Testis (tissue), 3 donors: Measurements from ENCODE around the gene COL23A1. TPM values are rescaled to one million over a fixed set of nuclear protein-coding genes. Genes with fewer than 3 reads are reported as not detected.
"Not testable (repeated sequence)": the region's sequence is repeated elsewhere in the genome, so short reads cannot be mapped to it uniquely, and the experiment has no call there.

ENCODE experiments used
- DNase-seq: peaks from one replicate; pipeline ENCODE4 v3.0.0-alpha.2; 2019
- H3K27ac ChIP-seq, 2 donors: fragments of 200-600 bp; sonication (generic); one replicate each; pipeline ENCODE4 v1.5.1; 2019
- H3K27me3 ChIP-seq: fragments of 200-600 bp; sonication (generic); one replicate; pipeline ENCODE4 v1.5.1; 2019
- H3K36me3 ChIP-seq: fragments of 200-600 bp; sonication (generic); one replicate; pipeline ENCODE4 v1.5.1; 2017; ENCODE audit warnings: low read depth; ENCODE audit errors: missing control alignments
- H3K4me1 ChIP-seq: fragments of 200-600 bp; sonication (generic); one replicate; pipeline ENCODE4 v1.5.1; 2019
- H3K4me3 ChIP-seq, 2 donors: fragments of 200-600 bp; sonication (generic); one replicate each; pipeline ENCODE4 v1.5.1; 2017 to 2019
- H3K9me3 ChIP-seq: fragments of 200-600 bp; sonication (generic); one replicate; pipeline ENCODE4 v1.5.1; 2017
- CTCF ChIP-seq, 3 experiments: fragments of 450-650 bp in 2 of 3; fragments of 200-600 bp in 1 of 3; sonication (generic) in 1 of 3; IDR thresholded peaks; one replicate each; pipeline ENCODE4 v1.5.1; 2016 to 2019; ENCODE audit warnings: antibody characterized with exemption in 3 of 3, mild to moderate bottlenecking in 2 of 3, moderate library complexity in 1 of 3
- POLR2A ChIP-seq: fragments of 450-650 bp; IDR thresholded peaks from one replicate; pipeline ENCODE4 v1.6.1; 2017; ENCODE audit warnings: antibody characterized with exemption, mild to moderate bottlenecking, moderate library complexity
- WGBS, 2 donors: methylation state at CpG; one replicate each; pipeline ENCODE4 v1.1.5; 2018; 5-methylcytosine and 5-hydroxymethylcytosine counted together
- intact Hi-C: fragments of 100-400 bp; cut with DNase I; formaldehyde crosslinking; loops from one replicate; pipeline ENCODE4 v1.15.1; 2023; ENCODE audit warnings: low total_unique reads
- polyA plus RNA-seq: library from polyadenylated mRNA; stranded (reverse); fragments of 350-450 nt; fragmentation: Illumina TruSeq; extraction: RNeasy Lipid Tissue Mini Kit (QIAGEN cat#74804); gene quantifications from one replicate; pipeline ENCODE4 v1.2.3, GENCODE V29; 2014; ENCODE audit warnings: low read depth, low replicate concordance; ENCODE audit not compliant: insufficient read depth
- total RNA-seq, 2 donors: library from RNA; depleted of rRNA; stranded (reverse); fragments of >200 nt; gene quantifications; one replicate each; pipeline ENCODE4 v1.2.3, GENCODE V29; 2016

Gene COL23A1
- total and polyA plus RNA-seq, 3 donors from 2014 or later, result 4.3 to 5.5 (median 5.0) TPM

- TF ChIP-seq POLR2A, result no peak
These were observed 218.7 kb downstream of the COL23A1 start for GRCh38 chr5:178371362-178372111.

GRCh38 chr5:178370102-178370501 lies 220.1 kb downstream of the COL23A1 start:
- DNase-seq, result no peak
- peaks cover 2% of the 10 kb centered on the region for H3K4me1 ChIP-seq
- no peaks in the 10 kb centered on the region for H3K9me3 ChIP-seq
- no peaks in the 10 kb centered on the region for H3K36me3 ChIP-seq
- TF ChIP-seq CTCF (IDR thresholded peaks at IDR 0.05), result no peak
- TF ChIP-seq POLR2A, result no peak
- H3K27me3 ChIP-seq, result no peaks in the 10 kb centered on the region
- H3K27ac ChIP-seq, result no peak overlapping the region
- intact Hi-C loops, result no loop called here
- 91 to 97% methylated on average over 4 of the region's 4 CpGs for WGBS, 2 donors
- H3K4me3 ChIP-seq, result no peak overlapping the region

More at GRCh38 chr5:178371362-178372111, 218.7 kb downstream of the COL23A1 start:
- Histone ChIP-seq H3K4me1 (peaks cover 2% of the 10 kb centered on the region), H3K27me3 (no peaks in the 10 kb centered on the region), H3K9me3 (no peaks in the 10 kb centered on the region), H3K4me3 (no peak overlapping the region), H3K27ac (peak overlapping the region in 1 of 2 donors; percentile 26), H3K36me3 (no peaks in the 10 kb centered on the region)
- intact Hi-C loops, result no loop called here
- DNase-seq, result no peak
- whole genome bisulfite sequencing, 2 donors, result 53 to 61% methylated on average over 20 to 24 of the region's 24 CpGs

DNA sequence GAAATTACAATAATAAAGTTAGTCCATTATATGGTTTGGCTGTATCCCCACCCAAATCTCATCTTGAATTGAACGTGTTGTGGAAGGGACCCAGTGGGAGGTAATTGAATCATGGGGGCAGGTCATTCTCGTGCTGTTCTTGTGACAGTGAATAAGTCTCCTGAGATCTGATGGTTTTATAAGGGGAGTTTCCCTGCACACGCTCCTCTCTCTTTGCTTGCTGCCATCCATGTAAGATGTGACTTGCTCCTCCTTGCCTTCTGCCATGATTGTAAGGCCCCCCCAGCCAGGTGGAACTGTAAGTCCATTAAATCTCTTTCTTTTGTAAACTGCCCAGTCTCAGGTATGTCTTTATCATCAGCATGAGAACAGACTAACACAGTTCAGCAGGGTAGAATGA lies 220.7 kb downstream of the COL23A1 start:
- H3K4me1 ChIP-seq, H3K36me3 ChIP-seq, DNase-seq, intact Hi-C loops, H3K4me3 ChIP-seq, H3K27ac ChIP-seq, H3K9me3 ChIP-seq, H3K27me3 ChIP-seq: not testable (repeated sequence)
- WGBS, 2 donors, result 91% methylated on average over 3 of the region's 3 CpGs

GRCh38 chr5:178368716-178369300 lies 221.4 kb downstream of the COL23A1 start:
- intact Hi-C loops, result no loop called here
- Histone ChIP-seq H3K9me3 (no peaks in the 10 kb centered on the region), H3K27ac (no peak overlapping the region), H3K27me3 (no peaks in the 10 kb centered on the region), H3K4me3 (no peak overlapping the region), H3K4me1 (peaks cover 2% of the 10 kb centered on the region), H3K36me3 (no peaks in the 10 kb centered on the region)
- TF ChIP-seq POLR2A (no peak), CTCF (IDR thresholded peaks at IDR 0.05) (no peak)
- DNase-seq, result no peak
- WGBS, 2 donors, result 96 to 100% methylated on average over 5 to 10 of the region's 10 CpGs

DNA sequence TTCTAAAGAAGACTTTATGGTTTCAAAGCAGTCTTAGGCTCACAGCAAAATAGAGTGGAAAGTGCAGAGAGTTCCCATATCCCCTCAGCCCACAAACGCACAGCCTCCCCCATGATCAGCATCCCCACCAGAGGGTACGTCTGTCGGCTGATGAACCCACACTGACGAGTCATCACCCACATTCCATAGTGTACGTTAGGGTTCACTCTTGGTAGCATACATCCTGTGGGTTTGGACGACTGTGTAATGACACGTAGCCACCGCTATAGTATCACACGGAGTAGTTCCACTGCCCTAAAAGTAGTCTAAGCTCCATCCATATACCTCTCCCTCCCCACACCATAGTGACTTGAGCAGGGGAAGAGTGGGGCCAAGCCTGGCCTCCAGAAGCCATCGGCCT lies 221.9 kb downstream of the COL23A1 start:
- intact Hi-C loops, result no loop called here
- Histone ChIP-seq H3K4me3 (no peak overlapping the region), H3K4me1 (peaks cover 2% of the 10 kb centered on the region), H3K27ac (no peak overlapping the region), H3K9me3 (no peaks in the 10 kb centered on the region), H3K36me3 (no peaks in the 10 kb centered on the region), H3K27me3 (no peaks in the 10 kb centered on the region)
- no peak for DNase-seq
- WGBS, 2 donors, result 83 to 92% methylated on average over 9 to 10 of the region's 10 CpGs
- TF ChIP-seq POLR2A (no peak), CTCF (IDR thresholded peaks at IDR 0.05) (no peak)
